ENCODE measurements around the gene SYNPO.

The SYNPO gene

GRCh38 chr5:150690760-150691159, 50.3 kb downstream of the SYNPO start:
- H3K27me3 ChIP-seq (ENCODE audit: control insufficient read depth, low read length): no peaks in the 10 kb centered on the region
- no peak overlapping the region for H3K27ac ChIP-seq (ENCODE audit: low read depth, low read length)
- H3K9me3 ChIP-seq (ENCODE audit: control insufficient read depth, insufficient read depth, low read length): no peaks in the 10 kb centered on the region
- no peak overlapping the region for H3K4me3 ChIP-seq (ENCODE audit: low read length)
- H3K4me2 ChIP-seq (ENCODE audit: low read length): no peak overlapping the region
- TF ChIP-seq CTCF (IDR thresholded peaks at IDR 0.05; ENCODE audit: low read depth, low read length, poor library complexity, severe bottlenecking) (no peak), EZH2phosphoT487 (IDR thresholded peaks at IDR 0.05; ENCODE audit: borderline replicate concordance, low read length) (no peak)
- no peaks in the 10 kb centered on the region for H3K4me1 ChIP-seq (ENCODE audit: control insufficient read depth, low read length)
- no peaks in the 10 kb centered on the region for H4K20me1 ChIP-seq (ENCODE audit: control insufficient read depth, insufficient read depth, low read depth, low read length)
- H3F3A ChIP-seq (ENCODE audit: control insufficient read depth, insufficient read depth): peaks cover 6% of the 10 kb centered on the region
- no peaks in the 10 kb centered on the region for H3K79me2 ChIP-seq (ENCODE audit: control insufficient read depth, low read length)
- H3K36me3 ChIP-seq (ENCODE audit: control insufficient read depth, low read length): peaks cover 52% of the 10 kb centered on the region
- H3K9me2 ChIP-seq (replicated peaks; ENCODE audit: control insufficient read depth, low read length): no peaks in the 10 kb centered on the region

- no peaks in the 10 kb centered on the region for H4K20me1 ChIP-seq (ENCODE audit: control insufficient read depth, insufficient read depth, low read depth, low read length)
- H3K4me3 ChIP-seq (ENCODE audit: low read length): no peak overlapping the region
- H3K9me3 ChIP-seq (ENCODE audit: control insufficient read depth, insufficient read depth, low read length): no peaks in the 10 kb centered on the region
- peaks cover 67% of the 10 kb centered on the region for H3K36me3 ChIP-seq (ENCODE audit: control insufficient read depth, low read length)
- H3F3A ChIP-seq (ENCODE audit: control insufficient read depth, insufficient read depth): peaks cover 6% of the 10 kb centered on the region
- H3K79me2 ChIP-seq (ENCODE audit: control insufficient read depth, low read length): no peaks in the 10 kb centered on the region
- H3K27ac ChIP-seq (ENCODE audit: low read depth, low read length): no peak overlapping the region
- TF ChIP-seq CTCF (IDR thresholded peaks at IDR 0.05; ENCODE audit: low read depth, low read length, poor library complexity, severe bottlenecking) (no peak), EZH2phosphoT487 (IDR thresholded peaks at IDR 0.05; ENCODE audit: borderline replicate concordance, low read length) (no peak)
- no peaks in the 10 kb centered on the region for H3K4me1 ChIP-seq (ENCODE audit: control insufficient read depth, low read length)
- H3K4me2 ChIP-seq (ENCODE audit: low read length): no peak overlapping the region
- H3K27me3 ChIP-seq (ENCODE audit: control insufficient read depth, low read length): no peaks in the 10 kb centered on the region
- H3K9me2 ChIP-seq (replicated peaks; ENCODE audit: control insufficient read depth, low read length): no peaks in the 10 kb centered on the region
Measured at GRCh38 chr5:150692276-150692675, 51.8 kb downstream of the SYNPO start.

GRCh38 chr5:150694612-150695011, 54.2 kb downstream of the SYNPO start:
- Histone ChIP-seq H3K4me1 (ENCODE audit: control insufficient read depth, low read length) (peaks cover 7% of the 10 kb centered on the region), H3K4me3 (ENCODE audit: low read length) (no peak overlapping the region), H3F3A (ENCODE audit: control insufficient read depth, insufficient read depth) (peaks cover 6% of the 10 kb centered on the region), H3K9me2 (replicated peaks; ENCODE audit: control insufficient read depth, low read length) (no peaks in the 10 kb centered on the region), H3K27me3 (ENCODE audit: control insufficient read depth, low read length) (no peaks in the 10 kb centered on the region), H3K27ac (ENCODE audit: low read depth, low read length) (no peak overlapping the region), H3K36me3 (ENCODE audit: control insufficient read depth, low read length) (peaks cover 91% of the 10 kb centered on the region), H3K9me3 (ENCODE audit: control insufficient read depth, insufficient read depth, low read length) (no peaks in the 10 kb centered on the region), H3K4me2 (ENCODE audit: low read length) (no peak overlapping the region), H3K79me2 (ENCODE audit: control insufficient read depth, low read length) (peaks cover 15% of the 10 kb centered on the region), H4K20me1 (ENCODE audit: control insufficient read depth, insufficient read depth, low read depth, low read length) (peaks cover under 1% of the 10 kb centered on the region; the same call in 1 of the 2 replicates)
- TF ChIP-seq EZH2phosphoT487 (IDR thresholded peaks at IDR 0.05; ENCODE audit: borderline replicate concordance, low read length) (no peak), CTCF (IDR thresholded peaks at IDR 0.05; ENCODE audit: low read depth, low read length, poor library complexity, severe bottlenecking) (no peak)

All from DOHH2 (cell line).